Calu3 (cell line): ENCODE measurements around the gene UBASH3B. TPM values are rescaled to one million over a fixed set of nuclear protein-coding genes. Genes with fewer than 3 reads are reported as not detected.

Experiments
- BruUV-seq: library from RNA; stranded (reverse); fragments of 400-500 nt; replicated peaks from 2 replicates; lab custom pipeline; 2021; lab: Mats Ljungman, UMichigan
- CTCF ChIA-PET: fragments of 300-600 bp; sonication (Branson Sonifier 250); formaldehyde crosslinking; loops from one replicate; lab custom pipeline; 2022; ENCODE audit warnings: antibody characterized with exemption; lab: Charles Lee
- DNase-seq: peaks from one replicate; pipeline ENCODE4 v3.0.0; 2022
- H3K27ac Mint-ChIP-seq: one replicate; pipeline ENCODE4 v1.8.0; 2022; ENCODE audit warnings: mixed read lengths; ENCODE audit not compliant: unreplicated experiment
- H3K27me3 Mint-ChIP-seq: one replicate; pipeline ENCODE4 v1.8.0; 2022; ENCODE audit warnings: mixed read lengths; ENCODE audit not compliant: unreplicated experiment
- H3K36me3 Mint-ChIP-seq: one replicate; pipeline ENCODE4 v1.8.0; 2022; ENCODE audit warnings: mild to moderate bottlenecking, moderate library complexity, mixed read lengths; ENCODE audit not compliant: insufficient read depth, unreplicated experiment
- H3K4me1 Mint-ChIP-seq: one replicate; pipeline ENCODE4 v1.8.0; 2022; ENCODE audit warnings: mild to moderate bottlenecking, low read depth, mixed read lengths; ENCODE audit not compliant: unreplicated experiment
- H3K4me3 Mint-ChIP-seq: one replicate; pipeline ENCODE4 v1.8.0; 2022; ENCODE audit warnings: mild to moderate bottlenecking, low read depth, moderate library complexity, mixed read lengths; ENCODE audit not compliant: unreplicated experiment
- H3K9me3 Mint-ChIP-seq: one replicate; pipeline ENCODE4 v1.8.0; 2022; ENCODE audit warnings: low read depth, mixed read lengths; ENCODE audit not compliant: unreplicated experiment
- CTCF ChIP-seq: fragments of 200-600 bp; IDR thresholded peaks from one replicate; pipeline ENCODE4 v1.8.0; 2022; ENCODE audit warnings: antibody characterized with exemption; ENCODE audit not compliant: unreplicated experiment
- intact Hi-C: fragments of 100-400 bp; cut with micrococcal nuclease; formaldehyde crosslinking; loops from one replicate; pipeline ENCODE4 v1.10.0; 2022; ENCODE audit not compliant: unreplicated experiment
- total RNA-seq: library from RNA; stranded (reverse); gene quantifications from 2 replicates; pipeline ENCODE4 v1.2.3, GENCODE V29; 2022

Gene UBASH3B
- total RNA-seq, 1 experiment from 2014 or later, result 74.9 TPM

GRCh38 chr11:122711831-122712381 is 56.4 kb downstream of the UBASH3B start:
- intact Hi-C loops, result no loop called here
- H3K4me1 Mint-ChIP-seq, result peaks cover 6% of the 10 kb centered on the region
- peaks cover 8% of the 10 kb centered on the region for H3K36me3 Mint-ChIP-seq
- no peak for TF ChIP-seq CTCF
- CTCF ChIA-PET, result interaction anchor here (0.6 to 0.7 kb wide), 3 partner anchors 20 to 322 kb away, joined by 3 to 5 read pairs (median 4); no protein-coding TSS in a partner anchor
- no TSS peak for BruUV-seq
- no peaks in the 10 kb centered on the region for H3K27me3 Mint-ChIP-seq
- no peaks in the 10 kb centered on the region for H3K9me3 Mint-ChIP-seq
- H3K27ac Mint-ChIP-seq, result no peak overlapping the region
- no peak for DNase-seq
- H3K4me3 Mint-ChIP-seq, result no peak overlapping the region

- intact Hi-C loops, result no loop called here
- H3K9me3 Mint-ChIP-seq, result no peaks in the 10 kb centered on the region
- no peaks in the 10 kb centered on the region for H3K4me1 Mint-ChIP-seq
- peaks cover 4% of the 10 kb centered on the region for H3K36me3 Mint-ChIP-seq
- CTCF ChIA-PET, result no interaction called here
- no peak for TF ChIP-seq CTCF
- DNase-seq, result no peak
- H3K27ac Mint-ChIP-seq, result no peak overlapping the region
- no peak overlapping the region for H3K4me3 Mint-ChIP-seq
- no peaks in the 10 kb centered on the region for H3K27me3 Mint-ChIP-seq
- BruUV-seq, result no TSS peak
Measured at GRCh38 chr11:122714004-122714403, 58.5 kb downstream of the UBASH3B start.

- Mint-ChIP-seq H3K36me3 (peaks cover 4% of the 10 kb centered on the region), H3K27ac (no peak overlapping the region), H3K27me3 (no peaks in the 10 kb centered on the region), H3K9me3 (no peaks in the 10 kb centered on the region), H3K4me1 (peaks cover 2% of the 10 kb centered on the region), H3K4me3 (no peak overlapping the region)
- intact Hi-C loops, result no loop called here
- BruUV-seq, result no TSS peak
- no peak for DNase-seq
- no peak for TF ChIP-seq CTCF
- CTCF ChIA-PET, result no interaction called here
Measured at GRCh38 chr11:122714484-122714883, 59.0 kb downstream of the UBASH3B start.

- TF ChIP-seq CTCF, result no peak
- no TSS peak for BruUV-seq
- no peaks in the 10 kb centered on the region for H3K9me3 Mint-ChIP-seq
- H3K27ac Mint-ChIP-seq, result no peak overlapping the region
- H3K4me1 Mint-ChIP-seq, result peaks cover 14% of the 10 kb centered on the region
- CTCF ChIA-PET, result no interaction called here
- H3K36me3 Mint-ChIP-seq, result peaks cover 4% of the 10 kb centered on the region
- H3K4me3 Mint-ChIP-seq, result no peak overlapping the region
- no peak for DNase-seq
- no peaks in the 10 kb centered on the region for H3K27me3 Mint-ChIP-seq
- intact Hi-C loops, result no loop called here
Measured at GRCh38 chr11:122715548-122716440, 60.3 kb downstream of the UBASH3B start.
